Skeletal muscle tissue (tissue), 4 donors: ENCODE results near the gene APBB2. TPM values are rescaled to one million over a fixed set of nuclear protein-coding genes. Genes with fewer than 3 reads are reported as not detected.

ENCODE experiments used
- H3K27ac ChIP-seq: one replicate; pipeline ENCODE4 v1.7.0; 2013; ENCODE audit warnings: mild to moderate bottlenecking, low read depth, low read length, inconsistent platforms
- H3K27me3 ChIP-seq, 3 donors: one replicate each; pipeline ENCODE4 v1.7.0; 2013; ENCODE audit warnings: low read length in 3 of 3; ENCODE audit not compliant: control insufficient read depth in 3 of 3, insufficient read depth in 3 of 3
- H3K36me3 ChIP-seq, 3 donors: one replicate each; pipeline ENCODE4 v1.7.0; 2013; ENCODE audit warnings: low read length in 3 of 3; ENCODE audit not compliant: control insufficient read depth in 3 of 3, insufficient read depth in 3 of 3
- H3K4me1 ChIP-seq, 3 donors: one replicate each; pipeline ENCODE4 v1.7.0; 2013; ENCODE audit warnings: low read length in 3 of 3, mild to moderate bottlenecking in 3 of 3; ENCODE audit not compliant: control insufficient read depth in 3 of 3, insufficient read depth in 3 of 3
- H3K4me3 ChIP-seq, 3 donors: one replicate each; pipeline ENCODE4 v1.7.0; 2013; ENCODE audit warnings: low read length in 3 of 3
- H3K9ac ChIP-seq, 3 donors: one replicate each; pipeline ENCODE4 v1.7.0; 2013; ENCODE audit warnings: low read length in 3 of 3, mild to moderate bottlenecking in 3 of 3, moderate library complexity in 2 of 3, low read depth in 1 of 3
- H3K9me3 ChIP-seq, 3 donors: one replicate each; pipeline ENCODE4 v1.7.0; 2013; ENCODE audit warnings: low read length in 3 of 3; ENCODE audit not compliant: control insufficient read depth in 3 of 3
- total RNA-seq: library from RNA; depleted of rRNA; stranded (reverse); fragments of >200 nt; gene quantifications from one replicate; pipeline ENCODE4 v1.2.3, GENCODE V29; 2014
- donor health status: Osteomylitis.

Gene APBB2
- total RNA-seq, 1 donor from 2014 or later: 41.2 TPM

- Histone ChIP-seq H3K9ac (no peak overlapping the region), H3K9me3 (no peaks in the 10 kb centered on the region), H3K27ac (no peak overlapping the region), H3K4me1 (peaks cover 3% of the 10 kb centered on the region in 3 donors), H3K36me3 (no peaks in the 10 kb centered on the region), H3K27me3 (no peaks in the 10 kb centered on the region), H3K4me3 (no peak overlapping the region)
Measured at GRCh38 chr4:41079881-41080560, 134.3 kb downstream of the APBB2 start.

DNA sequence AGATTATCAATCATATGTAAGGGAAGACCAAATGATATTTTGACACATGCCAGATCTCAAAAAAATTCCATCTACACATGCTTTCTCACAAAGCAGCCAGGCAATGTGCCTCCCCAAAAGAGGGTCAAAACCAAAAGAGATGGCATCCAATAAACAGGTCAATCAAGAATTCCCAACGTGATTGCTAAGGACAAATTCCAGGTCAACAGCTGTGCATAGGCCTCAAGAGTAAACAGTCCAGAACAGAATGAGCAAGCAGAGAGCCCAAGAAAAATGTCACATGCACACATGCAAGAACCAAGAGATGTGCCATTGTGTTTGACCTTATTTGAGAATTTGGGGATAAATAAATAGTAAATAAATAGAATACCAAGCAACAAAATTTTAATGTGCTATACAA is 136.7 kb downstream of the APBB2 start:
- Histone ChIP-seq H3K9me3 (no peaks in the 10 kb centered on the region), H3K9ac (no peak overlapping the region), H3K4me3 (no peak overlapping the region), H3K4me1 (peaks cover 3% of the 10 kb centered on the region in 3 donors), H3K27ac (no peak overlapping the region), H3K27me3 (no peaks in the 10 kb centered on the region), H3K36me3 (no peaks in the 10 kb centered on the region)

GRCh38 chr4:41076481-41076880 is 137.9 kb downstream of the APBB2 start:
- peaks cover 7 to 12% (median 10%) of the 10 kb centered on the region in 3 donors for H3K4me1 ChIP-seq
- no peaks in the 10 kb centered on the region for H3K27me3 ChIP-seq
- H3K36me3 ChIP-seq: no peaks in the 10 kb centered on the region
- H3K27ac ChIP-seq: no peak overlapping the region
- H3K9me3 ChIP-seq: no peaks in the 10 kb centered on the region
- no peak overlapping the region for H3K9ac ChIP-seq
- H3K4me3 ChIP-seq: no peak overlapping the region

DNA sequence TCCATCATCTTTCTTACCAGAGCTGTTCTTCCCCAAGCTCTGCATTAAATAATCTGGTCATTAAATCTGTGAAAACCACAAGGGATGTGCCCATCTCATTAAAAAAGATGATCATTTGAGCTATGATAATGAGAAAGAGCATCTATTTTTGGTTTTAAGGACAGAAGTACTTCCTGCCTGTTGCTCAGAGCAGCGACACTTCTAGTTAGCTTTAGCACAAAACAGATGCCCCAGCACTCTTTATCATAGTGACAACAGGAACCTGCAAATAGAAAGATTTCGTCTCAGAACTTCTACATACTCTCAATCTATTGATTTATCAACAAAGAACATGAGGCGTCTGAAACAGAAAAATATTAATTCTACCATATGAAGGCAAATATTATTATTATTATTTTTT is 140.1 kb downstream of the APBB2 start:
- Histone ChIP-seq H3K9ac (no peak overlapping the region), H3K9me3 (no peaks in the 10 kb centered on the region), H3K27me3 (no peaks in the 10 kb centered on the region), H3K4me1 (peaks cover 3 to 11% (median 7%) of the 10 kb centered on the region in 3 donors), H3K4me3 (no peak overlapping the region), H3K27ac (no peak overlapping the region), H3K36me3 (no peaks in the 10 kb centered on the region)

- Histone ChIP-seq H3K9ac (no peak overlapping the region), H3K36me3 (no peaks in the 10 kb centered on the region)
Measured at GRCh38 chr4:41072021-41072777, 142.1 kb downstream of the APBB2 start.

DNA sequence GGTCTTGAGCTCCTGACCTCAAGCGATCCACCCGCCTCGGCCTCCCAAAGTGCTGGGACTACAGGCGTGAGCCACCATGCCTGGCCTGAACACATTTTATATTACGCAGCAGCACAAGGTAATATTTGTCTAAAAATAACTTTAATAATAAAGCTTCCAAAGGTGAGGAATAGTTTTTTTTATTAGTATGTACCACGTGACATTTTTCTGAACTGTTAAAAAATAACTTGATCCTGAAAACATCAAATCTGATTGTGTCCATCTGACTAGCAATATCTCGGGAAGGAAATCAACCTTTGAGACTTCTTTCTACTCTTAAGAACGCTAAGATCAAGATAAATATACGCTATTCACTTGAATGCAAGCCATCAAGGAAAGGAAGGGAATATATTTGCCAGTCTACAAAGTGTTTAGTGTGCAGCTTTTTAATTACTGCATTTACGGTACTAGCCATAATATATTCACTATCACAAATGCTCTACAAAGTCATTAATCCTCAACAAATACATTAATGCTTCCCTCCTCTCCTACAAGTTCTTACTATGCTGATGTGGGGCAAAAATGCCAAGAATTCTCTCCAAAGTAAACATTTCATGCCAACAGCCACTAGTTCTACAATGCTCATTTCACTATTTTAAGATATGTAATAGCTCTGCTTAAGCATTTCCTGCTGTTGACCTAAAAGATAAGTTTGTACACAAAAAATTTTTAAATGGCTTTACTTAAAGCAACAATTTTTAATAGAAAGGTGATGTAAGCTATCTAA is 143.6 kb downstream of the APBB2 start:
- Histone ChIP-seq H3K27me3 (no peaks in the 10 kb centered on the region), H3K4me1 (peaks cover 3 to 14% (median 7%) of the 10 kb centered on the region in 3 donors), H3K36me3 (no peaks in the 10 kb centered on the region), H3K9ac (no peak overlapping the region), H3K4me3 (no peak overlapping the region), H3K27ac (no peak overlapping the region), H3K9me3 (no peaks in the 10 kb centered on the region)

More at GRCh38 chr4:41072021-41072777, 142.1 kb downstream of the APBB2 start:
- Histone ChIP-seq H3K4me3 (no peak overlapping the region), H3K27me3 (no peaks in the 10 kb centered on the region), H3K9me3 (no peaks in the 10 kb centered on the region), H3K4me1 (peaks cover 3 to 14% (median 7%) of the 10 kb centered on the region in 3 donors), H3K27ac (no peak overlapping the region)

DNA sequence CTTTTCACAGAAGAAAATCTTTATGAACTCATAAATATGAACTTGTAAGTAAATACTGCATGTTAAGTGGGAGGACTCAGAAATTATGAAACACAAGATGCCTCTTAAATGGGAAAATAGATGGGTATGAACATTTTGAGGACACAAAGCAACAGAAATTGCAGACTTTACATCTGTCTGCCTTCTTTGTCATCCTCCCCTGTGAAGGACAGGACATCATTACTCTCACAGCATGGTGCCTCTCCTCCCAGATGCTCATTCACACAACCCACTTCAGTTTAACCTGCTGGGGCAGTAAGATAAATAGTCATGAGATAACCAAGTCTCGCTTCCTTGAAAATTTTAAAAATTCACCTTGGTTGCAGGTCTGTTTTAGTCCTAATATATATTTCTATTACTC is 144.5 kb downstream of the APBB2 start:
- H3K27me3 ChIP-seq: no peaks in the 10 kb centered on the region
- no peaks in the 10 kb centered on the region for H3K36me3 ChIP-seq
- H3K4me1 ChIP-seq: peaks cover 3 to 14% (median 7%) of the 10 kb centered on the region in 3 donors
- H3K9ac ChIP-seq: no peak overlapping the region
- H3K4me3 ChIP-seq: no peak overlapping the region
- no peak overlapping the region for H3K27ac ChIP-seq
- no peaks in the 10 kb centered on the region for H3K9me3 ChIP-seq

- H3K9ac ChIP-seq: no peak overlapping the region
- no peaks in the 10 kb centered on the region for H3K9me3 ChIP-seq
- H3K27me3 ChIP-seq: no peaks in the 10 kb centered on the region
- no peaks in the 10 kb centered on the region for H3K36me3 ChIP-seq
- peaks cover 3 to 14% (median 7%) of the 10 kb centered on the region in 3 donors for H3K4me1 ChIP-seq
- H3K27ac ChIP-seq: no peak overlapping the region
- no peak overlapping the region for H3K4me3 ChIP-seq
Measured at GRCh38 chr4:41069257-41069656, 145.1 kb downstream of the APBB2 start.

DNA sequence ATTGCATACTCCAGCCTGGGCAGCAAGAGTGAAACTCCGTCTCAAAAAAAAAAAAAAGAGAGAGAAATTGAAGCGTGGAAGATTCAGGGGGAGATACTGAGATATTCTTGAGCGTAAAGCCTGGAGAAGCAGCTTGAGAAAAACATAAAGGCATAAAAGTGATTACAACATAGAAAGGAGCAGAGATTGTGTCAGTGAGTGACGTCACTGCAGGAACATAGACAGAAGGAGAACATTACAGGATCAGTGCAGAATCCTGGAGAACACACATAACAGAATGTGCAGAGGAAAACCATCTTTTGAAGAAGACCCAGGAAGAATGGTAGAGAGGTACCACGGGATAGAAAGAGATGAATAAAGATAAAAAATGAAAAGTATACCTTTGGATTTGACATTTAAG is 147.0 kb downstream of the APBB2 start:
- Histone ChIP-seq H3K27ac (no peak overlapping the region), H3K4me3 (no peak overlapping the region), H3K36me3 (no peaks in the 10 kb centered on the region), H3K27me3 (no peaks in the 10 kb centered on the region), H3K9ac (no peak overlapping the region), H3K9me3 (no peaks in the 10 kb centered on the region), H3K4me1 (peaks cover 3 to 11% (median 6%) of the 10 kb centered on the region in 3 donors)

DNA sequence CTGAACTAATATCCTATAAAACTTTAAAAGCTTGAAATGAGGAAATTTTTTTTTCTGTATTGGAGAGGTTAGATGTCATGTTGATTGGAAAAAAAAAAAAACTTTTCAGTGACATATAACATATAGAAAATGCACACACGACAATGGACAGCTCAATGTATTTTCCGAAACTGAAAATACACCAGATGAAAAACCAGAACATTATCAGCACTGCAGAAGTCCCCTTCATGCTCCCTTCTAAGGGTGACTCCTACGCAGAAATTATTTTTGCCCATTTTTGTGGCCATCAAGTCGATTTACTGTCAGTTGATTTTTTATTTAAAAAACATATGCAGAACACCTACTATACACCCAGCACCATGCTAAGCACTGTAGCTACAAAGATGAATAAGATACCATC is 148.3 kb downstream of the APBB2 start:
- H3K9me3 ChIP-seq: no peaks in the 10 kb centered on the region
- H3K9ac ChIP-seq: no peak overlapping the region
- H3K27me3 ChIP-seq: no peaks in the 10 kb centered on the region
- H3K27ac ChIP-seq: no peak overlapping the region
- H3K4me3 ChIP-seq: no peak overlapping the region
- peaks cover 7 to 10% (median 9%) of the 10 kb centered on the region in 3 donors for H3K4me1 ChIP-seq
- no peaks in the 10 kb centered on the region for H3K36me3 ChIP-seq
